HG02981 (cell line): Measurements from ENCODE around the gene GALNTL6.
"Not testable (repeated sequence)": the region's sequence is repeated elsewhere in the genome, so short reads cannot be mapped to it uniquely, and the experiment has no call there.

Source experiments
- ATAC-seq: cut with Tn5 transposase; IDR thresholded peaks from one replicate; pipeline ENCODE4 v1.9.1; 2021; ENCODE audit warnings: mild to moderate bottlenecking, moderate library complexity; ENCODE audit not compliant: unreplicated experiment

The GALNTL6 gene

GRCh38 chr4:173039617-173040577 is 1226.7 kb downstream of the GALNTL6 start:
- ATAC-seq, result no peak

- no peak for ATAC-seq
Measured at GRCh38 chr4:173041482-173041881, 1228.3 kb downstream of the GALNTL6 start.

GRCh38 chr4:173042139-173042538 is 1228.9 kb downstream of the GALNTL6 start:
- ATAC-seq, result not testable (repeated sequence)

- no peak for ATAC-seq
Measured at GRCh38 chr4:173044340-173044739, 1231.1 kb downstream of the GALNTL6 start.

- no peak for ATAC-seq
Measured at GRCh38 chr4:173045571-173045970, 1232.4 kb downstream of the GALNTL6 start.

- no peak for ATAC-seq
Measured at GRCh38 chr4:173046144-173046543, 1232.9 kb downstream of the GALNTL6 start.

GRCh38 chr4:173046818-173047217 is 1233.6 kb downstream of the GALNTL6 start:
- no peak for ATAC-seq

- no peak for ATAC-seq
Measured at GRCh38 chr4:173051232-173051631, 1238.0 kb downstream of the GALNTL6 start.

- ATAC-seq, result no peak
Measured at GRCh38 chr4:173051716-173052115, 1238.5 kb downstream of the GALNTL6 start.

GRCh38 chr4:173052439-173052838 is 1239.2 kb downstream of the GALNTL6 start:
- no peak for ATAC-seq

GRCh38 chr4:173056271-173056670 is 1243.1 kb downstream of the GALNTL6 start:
- no peak for ATAC-seq

- ATAC-seq, result no peak
Measured at GRCh38 chr4:173056710-173057109, 1243.5 kb downstream of the GALNTL6 start.

GRCh38 chr4:173057442-173057841 is 1244.2 kb downstream of the GALNTL6 start:
- no peak for ATAC-seq

- no peak for ATAC-seq
Measured at GRCh38 chr4:173057901-173058300, 1244.7 kb downstream of the GALNTL6 start.

GRCh38 chr4:173061160-173061559 is 1248.0 kb downstream of the GALNTL6 start:
- ATAC-seq, result no peak

GRCh38 chr4:173073939-173074500 is 1260.8 kb downstream of the GALNTL6 start:
- ATAC-seq, result no peak

GRCh38 chr4:173074501-173074946 is 1261.3 kb downstream of the GALNTL6 start:
- ATAC-seq, result no peak

- ATAC-seq, result no peak
Measured at GRCh38 chr4:173076903-173077634, 1263.9 kb downstream of the GALNTL6 start.

- ATAC-seq, result no peak
Measured at GRCh38 chr4:173088144-173088543, 1274.9 kb downstream of the GALNTL6 start.
